ENCODE data around the gene SATB2. TPM values are rescaled to one million over a fixed set of nuclear protein-coding genes. Genes with fewer than 3 reads are reported as not detected.

The SATB2 gene
- total RNA-seq, 1 experiment from 2014 or later = 7.8 TPM

- Histone ChIP-seq H3K4me3 (peak overlapping the region; percentile 69), H3K27ac (peak overlapping the region; percentile 78), H3F3A (ENCODE audit: insufficient read depth, low read depth) (0 out of 2 replicates have a peak, but pooled peaks cover 8% of the 10 kb centered on the region), H3K4me2 (peak overlapping the region; percentile 100), H2AFZ (peak overlapping the region; percentile 84), H3K4me1 (replicated peaks; ENCODE audit: insufficient read depth) (peaks cover 19% of the 10 kb centered on the region), H3K36me3 (ENCODE audit: low read depth) (no peaks in the 10 kb centered on the region), H3K9me2 (ENCODE audit: insufficient read depth) (no peaks in the 10 kb centered on the region), H3K79me2 (ENCODE audit: low read depth) (no peaks in the 10 kb centered on the region), H3K9me3 (ENCODE audit: insufficient read depth, low read depth) (no peaks in the 10 kb centered on the region), H4K20me1 (ENCODE audit: insufficient read depth) (no peaks in the 10 kb centered on the region), H3K27me3 (ENCODE audit: insufficient read depth, low read depth) (0 out of 2 replicates have a peak, but pooled peaks cover 4% of the 10 kb centered on the region)
- intact Hi-C loops (cut with micrococcal nuclease; ENCODE audit: unreplicated experiment) = no loop called here
- peak in 1 of 2 experiments; percentile 57 for DNase-seq
- no peak for TF ChIP-seq CTCF (conservative IDR thresholded peaks at IDR 0.05)
- TF ChIP-seq EZH2 (IDR thresholded peaks at IDR 0.05; ENCODE audit: low read depth) = no peak
- ChIA-PET CTCF (interaction anchor here (0.6 kb wide), 1 partner anchor 11 kb away, joined by 3 read pairs; no protein-coding TSS in a partner anchor), POLR2A (ENCODE audit: unreplicated experiment) (interaction anchor here (0.7 kb wide), 1 partner anchor 1724 kb away, joined by 3 read pairs; no protein-coding TSS in a partner anchor)
- BruUV-seq (replicated peaks) = TSS peak; percentile 63
These were observed 2.4 kb upstream of the SATB2 start for GRCh38 chr2:199460101-199460671.

DNA sequence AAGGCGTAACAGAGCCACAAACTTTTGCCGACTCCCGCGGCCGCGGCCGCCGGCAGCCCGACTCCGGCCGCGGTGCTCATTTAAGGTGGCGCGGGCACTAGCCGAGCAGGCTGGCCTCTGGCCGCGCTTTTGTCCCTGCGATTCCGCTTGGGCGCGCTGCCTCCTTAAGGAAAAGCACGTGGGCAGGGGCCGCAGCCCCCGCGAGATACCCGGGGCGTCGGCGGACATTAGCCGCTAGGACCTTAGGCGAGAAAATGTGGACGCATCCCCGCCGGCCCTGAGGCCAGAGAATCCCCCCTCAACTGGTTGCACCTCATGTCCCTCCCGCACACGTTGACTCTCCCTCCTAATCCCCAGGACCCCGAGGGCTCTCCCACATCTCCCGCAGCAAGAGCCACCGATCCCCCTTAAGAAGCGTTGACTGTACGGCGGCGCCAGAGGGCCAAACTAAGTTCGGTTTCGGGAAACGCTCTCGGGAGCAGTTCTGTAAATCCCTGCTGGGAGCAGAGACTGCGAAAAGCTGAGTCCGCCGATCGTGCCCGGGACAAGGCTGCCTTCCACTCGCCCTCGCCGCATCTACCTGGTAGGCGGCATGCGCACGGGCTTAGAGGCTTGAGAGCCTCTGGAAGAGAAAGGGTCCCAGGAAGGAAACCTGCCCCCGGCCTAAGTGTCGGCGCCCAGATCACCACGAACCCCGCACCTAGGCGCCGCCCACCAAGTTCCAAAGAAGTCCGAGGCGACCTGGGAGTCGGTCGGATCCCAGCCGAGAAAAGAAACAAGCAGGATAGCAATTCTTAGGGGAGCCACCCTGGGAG is 1.8 kb upstream of the SATB2 start:
- Histone ChIP-seq H3K4me1 (replicated peaks; ENCODE audit: insufficient read depth) (peaks cover 24% of the 10 kb centered on the region), H3K27me3 (ENCODE audit: insufficient read depth, low read depth) (no peaks in the 10 kb centered on the region), H3K4me2 (peak overlapping the region; percentile 100), H3K27ac (peak overlapping the region; percentile 78), H2AFZ (peak overlapping the region; percentile 84), H3F3A (ENCODE audit: insufficient read depth, low read depth) (0 out of 2 replicates have a peak, but pooled peaks cover 8% of the 10 kb centered on the region), H3K4me3 (peak overlapping the region; percentile 69), H4K20me1 (ENCODE audit: insufficient read depth) (no peaks in the 10 kb centered on the region), H3K9me3 (ENCODE audit: insufficient read depth, low read depth) (no peaks in the 10 kb centered on the region), H3K36me3 (ENCODE audit: low read depth) (no peaks in the 10 kb centered on the region), H3K79me2 (ENCODE audit: low read depth) (no peaks in the 10 kb centered on the region), H3K9me2 (ENCODE audit: insufficient read depth) (no peaks in the 10 kb centered on the region)
- intact Hi-C loops (cut with micrococcal nuclease; ENCODE audit: unreplicated experiment) = loop anchor here (5.0 to 10.0 kb wide), 2 partner anchors 455 to 1752 kb away; partner anchors contain the start of genes C2orf69 and MARS2
- TF ChIP-seq CTCF (conservative IDR thresholded peaks at IDR 0.05) (no peak), EZH2 (IDR thresholded peaks at IDR 0.05; ENCODE audit: low read depth) (no peak)
- BruUV-seq (replicated peaks) = no TSS peak
- ChIA-PET POLR2A (ENCODE audit: unreplicated experiment) (no interaction called here), CTCF (no interaction called here)
- DNase-seq = peak; percentile 76 to 81

- no peaks in the 10 kb centered on the region for H4K20me1 ChIP-seq (ENCODE audit: insufficient read depth)
- H3K36me3 ChIP-seq (ENCODE audit: low read depth) = no peaks in the 10 kb centered on the region
- H3K4me1 ChIP-seq (replicated peaks; ENCODE audit: insufficient read depth) = peaks cover 24% of the 10 kb centered on the region
- no peaks in the 10 kb centered on the region for H3K27me3 ChIP-seq (ENCODE audit: insufficient read depth, low read depth)
- peak overlapping the region; percentile 69 for H3K4me3 ChIP-seq
- no peak for TF ChIP-seq CTCF (conservative IDR thresholded peaks at IDR 0.05)
- no peak for TF ChIP-seq EZH2 (IDR thresholded peaks at IDR 0.05; ENCODE audit: low read depth)
- no TSS peak for BruUV-seq (replicated peaks)
- H3K79me2 ChIP-seq (ENCODE audit: low read depth) = no peaks in the 10 kb centered on the region
- H3F3A ChIP-seq (ENCODE audit: insufficient read depth, low read depth) = 0 out of 2 replicates have a peak, but pooled peaks cover 8% of the 10 kb centered on the region
- peak overlapping the region; percentile 100 for H3K4me2 ChIP-seq
- peak overlapping the region; percentile 78 for H3K27ac ChIP-seq
- peak in 1 of 2 experiments; percentile 50 for DNase-seq
- no peaks in the 10 kb centered on the region for H3K9me2 ChIP-seq (ENCODE audit: insufficient read depth)
- peak overlapping the region; percentile 84 for H2AFZ ChIP-seq
- CTCF ChIA-PET = no interaction called here
- no peaks in the 10 kb centered on the region for H3K9me3 ChIP-seq (ENCODE audit: insufficient read depth, low read depth)
- intact Hi-C loops (cut with micrococcal nuclease; ENCODE audit: unreplicated experiment) = loop anchor here (5.0 to 10.0 kb wide), 2 partner anchors 456 to 1752 kb away; partner anchors contain the start of genes C2orf69 and MARS2
- POLR2A ChIA-PET (ENCODE audit: unreplicated experiment) = no interaction called here
These were observed 1.1 kb upstream of the SATB2 start for GRCh38 chr2:199458806-199459285.
